ENCODE results near the gene ZNF66.
"Not testable (repeated sequence)": the region's sequence is repeated elsewhere in the genome, so short reads cannot be mapped to it uniquely, and the experiment has no call there.

ZNF66 gene

DNA sequence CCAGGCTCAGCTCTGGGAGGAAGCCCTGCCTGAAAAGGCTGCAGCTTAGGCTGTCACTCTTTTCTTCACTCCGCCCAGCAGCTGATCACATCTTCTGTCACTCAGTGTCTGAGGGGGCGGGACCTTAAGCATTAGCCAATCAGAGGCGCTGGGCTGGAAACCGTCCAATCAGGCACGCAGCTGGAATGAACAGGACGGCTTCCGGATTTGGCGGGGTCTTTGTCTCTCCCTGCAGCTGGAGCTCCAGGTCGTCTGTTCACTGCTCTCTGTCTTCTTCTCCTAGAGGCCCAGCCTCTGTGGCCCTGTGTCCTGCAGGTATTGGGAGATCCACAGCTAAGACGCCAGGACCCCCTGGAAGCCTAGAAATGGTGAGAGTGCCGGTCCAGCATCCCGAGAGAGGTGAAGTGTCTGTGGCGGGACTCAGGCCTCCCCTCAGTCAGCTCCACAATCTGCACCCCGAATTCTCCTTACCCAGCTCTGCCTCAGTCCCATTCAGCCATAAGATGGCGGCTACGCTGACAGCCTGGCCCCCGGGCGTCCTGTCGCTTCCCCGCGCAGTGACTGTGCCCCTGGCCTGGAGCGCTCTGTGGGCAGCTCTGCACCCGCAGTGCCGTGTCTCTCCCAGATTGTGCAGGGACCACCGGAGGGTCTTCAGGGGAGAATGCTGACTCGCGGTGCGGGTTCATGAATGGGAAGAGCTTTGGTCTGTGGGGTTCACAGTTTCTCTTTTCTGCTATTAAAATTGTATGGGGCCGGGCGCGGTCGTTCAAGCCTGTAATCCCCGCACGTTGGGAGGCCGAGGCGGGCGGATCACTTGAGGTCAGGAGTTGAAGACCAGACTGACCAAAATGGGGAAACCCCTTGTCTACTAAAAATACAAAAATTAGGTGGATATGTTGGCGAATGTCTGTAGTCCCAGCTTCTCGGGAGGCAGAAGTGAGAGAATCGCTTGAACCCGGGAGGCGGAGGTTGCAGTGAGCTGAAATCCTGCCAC is at the start of gene ZNF66:
TSS of gene ZNF66 (plus strand) at position 222 of the 994 bp plus-strand sequence. CDS start at position 366, 144 bp downstream.
- peak; percentile 80 to 89 for DNase-seq (ENCODE audit: low read depth in 2 of 2)

GRCh38 chr19:20750169-20750568 is 25.9 kb upstream of the ZNF66 start:
- DNase-seq (ENCODE audit: low read depth in 2 of 2), result not testable (repeated sequence)

GRCh38 chr19:20752291-20752690 is 23.8 kb upstream of the ZNF66 start:
- not testable (repeated sequence) for DNase-seq (ENCODE audit: low read depth in 2 of 2)

- not testable (repeated sequence) for DNase-seq (ENCODE audit: low read depth in 2 of 2)
Observed at GRCh38 chr19:20769225-20769736, 6.8 kb upstream of the ZNF66 start.

GRCh38 chr19:20787786-20788185 is 11.7 kb downstream of the ZNF66 start:
- no peak for DNase-seq (ENCODE audit: low read depth in 2 of 2)

GRCh38 chr19:20791806-20792205 is 15.7 kb downstream of the ZNF66 start:
- DNase-seq (ENCODE audit: low read depth in 2 of 2), result no peak

- not testable (repeated sequence) for DNase-seq (ENCODE audit: low read depth in 2 of 2)
Observed at GRCh38 chr19:20806311-20807262, 30.5 kb downstream of the ZNF66 start.

- no peak for DNase-seq (ENCODE audit: low read depth in 2 of 2)
Observed at GRCh38 chr19:20840371-20840770, 64.3 kb downstream of the ZNF66 start.

Data from stimulated activated CD8-positive, alpha-beta memory T cell treated with anti-CD3 and anti-CD28 coated beads, Interleukin-2, amount 100 ng/mL, for 48 hours (primary cell).